OCI-LY7 (cell line): ENCODE data around the gene SHOC2. TPM values are rescaled to one million over a fixed set of nuclear protein-coding genes. Genes with fewer than 3 reads are reported as not detected.

ENCODE experiments used
- BruUV-seq: library from RNA; stranded (reverse); fragments of 400-500 nt; replicated peaks from 2 replicates; lab custom pipeline; 2021; lab: Mats Ljungman, UMichigan
- CTCF ChIA-PET: fragments of 300-600 bp; sonication (Branson Sonifier 250); formaldehyde crosslinking; loops from one replicate; lab custom pipeline; 2022; ENCODE audit warnings: antibody characterized with exemption; ENCODE audit not compliant: unreplicated experiment; lab: Charles Lee
- POLR2A ChIA-PET: fragments of 300-600 bp; sonication (Branson Sonifier 250); formaldehyde crosslinking; loops from one replicate; lab custom pipeline; 2022; ENCODE audit warnings: antibody characterized with exemption; lab: Charles Lee
- DNase-seq: peaks from one replicate; pipeline ENCODE4 v3.0.0-alpha.2; 2015; ENCODE audit warnings: low spot score
- H2AFZ ChIP-seq: fragments of 200-600 bp; sonication (generic), shearing (Covaris generic); 2 replicates; pipeline ENCODE4 v1.6.1; 2014; ENCODE audit warnings: mild to moderate bottlenecking, antibody characterized with exemption, low read length, moderate library complexity
- H3K27ac ChIP-seq: fragments of 200-600 bp; sonication (generic); 2 replicates; pipeline ENCODE4 v1.5.1; 2014; ENCODE audit warnings: mixed run types, low read depth, mild to moderate bottlenecking, moderate library complexity, low read length, inconsistent platforms; ENCODE audit not compliant: poor library complexity, severe bottlenecking
- H3K36me3 ChIP-seq: fragments of 200-600 bp; sonication (generic); 2 replicates; pipeline ENCODE4 v1.6.1; 2014; ENCODE audit warnings: mild to moderate bottlenecking, antibody characterized with exemption, low read length, moderate library complexity, mixed read lengths; ENCODE audit not compliant: insufficient read depth
- H3K4me1 ChIP-seq: fragments of 200-600 bp; sonication (generic); 2 replicates; pipeline ENCODE4 v1.5.1; 2014; ENCODE audit warnings: mild to moderate bottlenecking, low read length; ENCODE audit not compliant: insufficient read depth, poor library complexity, severe bottlenecking
- H3K4me2 ChIP-seq: fragments of 200-600 bp; sonication (generic); 2 replicates; pipeline ENCODE4 v1.6.1; 2014; ENCODE audit warnings: mild to moderate bottlenecking, low read length
- H3K4me3 ChIP-seq: fragments of 200-600 bp; sonication (generic); 2 replicates; pipeline ENCODE4 v1.5.1; 2014; ENCODE audit warnings: mild to moderate bottlenecking, low read depth, low read length; ENCODE audit not compliant: poor library complexity, severe bottlenecking
- H3K79me2 ChIP-seq: fragments of 200-600 bp; sonication (generic); 2 replicates; pipeline ENCODE4 v1.6.1; 2016; ENCODE audit warnings: low read depth, mild to moderate bottlenecking, low read length, moderate library complexity, mixed read lengths; ENCODE audit not compliant: insufficient read depth
- H3K9me2 ChIP-seq: fragments of 200-600 bp; sonication (generic); 2 replicates; pipeline ENCODE4 v1.6.1; 2016; ENCODE audit warnings: mild to moderate bottlenecking, low read length, mixed read lengths; ENCODE audit not compliant: insufficient read depth
- H3K9me3 ChIP-seq: fragments of 200-600 bp; sonication (generic); 2 replicates; pipeline ENCODE4 v1.6.1; 2014; ENCODE audit warnings: mild to moderate bottlenecking, mixed run types, low read length, mixed read lengths
- H4K20me1 ChIP-seq: fragments of 200-600 bp; sonication (generic); 2 replicates; pipeline ENCODE4 v1.6.1; 2014; ENCODE audit warnings: mild to moderate bottlenecking, antibody characterized with exemption, low read length, moderate library complexity, mixed read lengths; ENCODE audit not compliant: insufficient read depth
- EZH2phosphoT487 ChIP-seq: fragments of 200-600 bp; sonication (generic); IDR thresholded peaks from 2 replicates; pipeline ENCODE4 v1.6.1; 2018; ENCODE audit warnings: low read depth, borderline replicate concordance, mild to moderate bottlenecking, mixed run types, antibody characterized with exemption, low read length, moderate library complexity, mixed read lengths
- intact Hi-C: fragments of 100-400 bp; cut with micrococcal nuclease; formaldehyde crosslinking; loops from one replicate; pipeline ENCODE4 v1.10.0; 2022; ENCODE audit not compliant: unreplicated experiment
- total RNA-seq, 2 experiments: library from RNA; depleted of rRNA in 1 of 2; stranded (reverse); fragments of >200 nt in 1 of 2; shearing (Covaris generic) in 1 of 2; gene quantifications; 2 replicates each; pipeline ENCODE4 v1.2.3, GENCODE V29; 2014 to 2022
- TF ChIP-seq, protein P1 (sequence below): fragments of 200-600 bp; sonication (generic); conservative IDR thresholded peaks from 2 replicates; pipeline ENCODE4 v1.5.1; 2014; ENCODE audit warnings: mild to moderate bottlenecking, antibody characterized with exemption, low read length, moderate library complexity, mixed read lengths

SHOC2 gene
- total RNA-seq, 2 experiments from 2014 or later, result 54.1 to 92.2 TPM

DNA sequence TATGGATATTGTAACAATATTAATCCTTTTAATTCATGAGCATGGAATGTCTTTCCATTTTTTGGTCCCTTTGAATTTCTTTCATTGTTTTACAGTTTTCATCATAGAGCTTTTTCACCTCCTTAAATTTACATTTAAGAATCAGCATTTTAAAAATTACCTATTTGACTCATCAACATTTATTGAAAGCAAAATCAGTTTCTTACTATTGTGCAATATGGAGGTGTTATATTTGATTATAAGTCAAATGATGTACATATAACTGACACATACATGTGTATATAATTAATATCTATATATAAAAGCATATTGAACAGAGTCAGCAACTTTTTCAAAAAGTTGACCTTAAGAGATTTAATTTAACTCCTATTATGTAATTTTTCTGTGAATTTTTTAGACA, 52.2 kb downstream of the SHOC2 start:
- H3K9me2 ChIP-seq, result no peaks in the 10 kb centered on the region
- H3K36me3 ChIP-seq, result peaks cover 74% of the 10 kb centered on the region
- H3K9me3 ChIP-seq, result no peaks in the 10 kb centered on the region
- DNase-seq, result no peak
- POLR2A ChIA-PET, result no interaction called here
- H4K20me1 ChIP-seq, result peaks cover 33% of the 10 kb centered on the region
- no peak overlapping the region for H3K4me2 ChIP-seq
- H2AFZ ChIP-seq, result no peak overlapping the region
- TF ChIP-seq, protein P1, sequence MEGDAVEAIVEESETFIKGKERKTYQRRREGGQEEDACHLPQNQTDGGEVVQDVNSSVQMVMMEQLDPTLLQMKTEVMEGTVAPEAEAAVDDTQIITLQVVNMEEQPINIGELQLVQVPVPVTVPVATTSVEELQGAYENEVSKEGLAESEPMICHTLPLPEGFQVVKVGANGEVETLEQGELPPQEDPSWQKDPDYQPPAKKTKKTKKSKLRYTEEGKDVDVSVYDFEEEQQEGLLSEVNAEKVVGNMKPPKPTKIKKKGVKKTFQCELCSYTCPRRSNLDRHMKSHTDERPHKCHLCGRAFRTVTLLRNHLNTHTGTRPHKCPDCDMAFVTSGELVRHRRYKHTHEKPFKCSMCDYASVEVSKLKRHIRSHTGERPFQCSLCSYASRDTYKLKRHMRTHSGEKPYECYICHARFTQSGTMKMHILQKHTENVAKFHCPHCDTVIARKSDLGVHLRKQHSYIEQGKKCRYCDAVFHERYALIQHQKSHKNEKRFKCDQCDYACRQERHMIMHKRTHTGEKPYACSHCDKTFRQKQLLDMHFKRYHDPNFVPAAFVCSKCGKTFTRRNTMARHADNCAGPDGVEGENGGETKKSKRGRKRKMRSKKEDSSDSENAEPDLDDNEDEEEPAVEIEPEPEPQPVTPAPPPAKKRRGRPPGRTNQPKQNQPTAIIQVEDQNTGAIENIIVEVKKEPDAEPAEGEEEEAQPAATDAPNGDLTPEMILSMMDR, result no peak
- no peak for TF ChIP-seq EZH2phosphoT487
- CTCF ChIA-PET, result no interaction called here
- H3K27ac ChIP-seq, result no peak overlapping the region
- H3K79me2 ChIP-seq, result peaks cover 100% of the 10 kb centered on the region
- intact Hi-C loops, result no loop called here
- BruUV-seq, result no TSS peak
- H3K4me1 ChIP-seq, result peaks cover 14% of the 10 kb centered on the region
- H3K4me3 ChIP-seq, result no peak overlapping the region

DNA sequence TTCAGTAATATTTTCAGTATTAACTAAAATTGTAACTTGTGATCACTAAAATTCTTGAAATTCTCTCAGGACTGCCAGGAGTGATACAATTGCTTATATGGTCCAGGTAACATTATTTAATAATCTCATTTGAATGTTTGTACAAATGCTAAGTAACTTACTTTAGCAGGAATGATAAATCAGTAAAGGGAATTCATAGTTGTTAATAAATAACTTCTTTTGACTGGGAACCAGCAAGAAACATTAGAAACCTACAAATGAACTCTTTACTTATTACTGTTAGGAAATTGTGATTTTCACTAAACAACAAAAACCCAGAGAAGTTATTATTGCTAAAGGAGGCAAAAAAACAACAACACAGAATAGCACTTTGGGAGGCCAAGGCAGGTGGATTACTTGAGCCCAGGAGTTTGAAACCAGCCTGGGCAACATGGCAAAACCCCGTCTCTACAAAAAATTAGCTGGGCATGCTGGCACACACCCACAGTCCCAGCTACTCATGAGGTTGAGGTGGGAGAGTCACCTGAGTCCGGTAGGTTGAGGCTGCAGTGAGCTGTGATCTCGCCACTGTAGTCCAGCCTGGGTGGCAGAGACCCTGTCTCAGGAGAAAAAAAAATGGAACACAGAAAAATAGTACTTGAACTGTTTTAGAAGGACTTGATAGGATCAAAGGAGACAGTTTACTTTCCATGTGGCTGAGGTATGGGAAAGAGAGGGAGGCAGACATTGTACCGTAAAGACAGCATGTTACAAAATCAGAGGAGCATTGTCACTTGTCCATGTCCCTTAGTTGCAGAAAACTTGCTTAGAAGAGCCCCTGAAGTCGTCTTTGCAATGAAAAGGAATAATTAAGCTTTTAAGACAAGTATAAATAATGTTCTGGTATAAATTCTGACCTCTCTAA, 53.1 kb downstream of the SHOC2 start:
- Histone ChIP-seq H3K36me3 (peaks cover 74% of the 10 kb centered on the region), H3K9me2 (no peaks in the 10 kb centered on the region), H3K79me2 (peaks cover 100% of the 10 kb centered on the region), H3K4me3 (no peak overlapping the region), H3K9me3 (no peaks in the 10 kb centered on the region), H4K20me1 (peaks cover 27% of the 10 kb centered on the region), H3K4me1 (peaks cover 14% of the 10 kb centered on the region), H3K4me2 (no peak overlapping the region), H2AFZ (no peak overlapping the region), H3K27ac (no peak overlapping the region)
- ChIA-PET POLR2A (interaction anchor here (0.6 to 0.7 kb wide), 2 partner anchors 12 to 16 kb away, joined by 3 read pairs; no protein-coding TSS in a partner anchor), CTCF (no interaction called here)
- no peak for TF ChIP-seq EZH2phosphoT487
- TF ChIP-seq, protein P1, result no peak
- intact Hi-C loops, result no loop called here
- DNase-seq, result no peak
- BruUV-seq, result no TSS peak

DNA sequence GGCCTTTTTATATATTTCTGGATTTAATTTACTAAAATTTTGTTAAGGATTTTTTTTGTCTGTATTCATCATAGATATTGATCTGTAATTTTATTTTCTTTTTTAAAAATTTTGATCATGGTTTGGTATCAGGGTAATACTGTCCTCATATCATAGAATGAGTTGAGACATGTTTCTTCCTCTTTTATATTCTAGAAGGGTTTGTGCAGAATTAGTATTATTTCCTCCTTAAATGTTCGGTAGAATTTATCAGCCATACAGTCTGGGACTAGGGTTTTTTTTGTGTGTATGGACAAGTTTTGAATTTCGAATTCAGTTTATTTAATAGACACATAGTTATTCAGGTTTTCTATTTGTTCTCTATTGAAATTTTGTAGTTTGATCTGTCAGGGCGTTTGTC, 54.0 kb downstream of the SHOC2 start:
- Histone ChIP-seq H3K4me3 (no peak overlapping the region), H3K4me2 (no peak overlapping the region), H3K27ac (no peak overlapping the region), H3K9me3 (peaks cover 7% of the 10 kb centered on the region; the same call in 1 of the 2 replicates), H3K9me2 (no peaks in the 10 kb centered on the region), H3K79me2 (peaks cover 100% of the 10 kb centered on the region), H3K36me3 (peaks cover 76% of the 10 kb centered on the region), H3K4me1 (peaks cover 14% of the 10 kb centered on the region), H4K20me1 (peaks cover 29% of the 10 kb centered on the region; the same call in 1 of the 2 replicates), H2AFZ (no peak overlapping the region)
- no TSS peak for BruUV-seq
- POLR2A ChIA-PET, result no interaction called here
- no peak for TF ChIP-seq EZH2phosphoT487
- TF ChIP-seq, protein P1, result no peak
- no peak for DNase-seq
- intact Hi-C loops, result no loop called here
- CTCF ChIA-PET, result no interaction called here
